OCI-LY3 (cell line): ENCODE results near the gene INSRR.

Source experiments
- H2AFZ ChIP-seq: fragments of 200-600, 300-600 bp; shearing (Covaris generic); 2 replicates; pipeline ENCODE4 v1.6.0; 2014; ENCODE audit warnings: antibody characterized with exemption, low read depth, low read length
- H3K27ac ChIP-seq: fragments of 200-600, 300-600 bp; sonication (generic); 2 replicates; pipeline ENCODE4 v1.5.1; 2014; ENCODE audit warnings: mild to moderate bottlenecking, low read length, moderate library complexity, mixed read lengths
- H3K27me3 ChIP-seq: fragments of 200-600, 300-600 bp; sonication (generic); 2 replicates; pipeline ENCODE4 v1.6.1; 2014; ENCODE audit warnings: low read depth, low read length, mixed read lengths
- H3K36me3 ChIP-seq: fragments of 200-600, 300-600 bp; sonication (generic); replicated peaks from 2 replicates; pipeline ENCODE3; 2014; ENCODE audit warnings: low read depth, low read length, mixed read lengths
- H3K4me1 ChIP-seq: fragments of 300-600, 200-600 bp; sonication (generic); 2 replicates; pipeline ENCODE4 v1.6.1; 2014; ENCODE audit warnings: low read length, mixed read lengths
- H3K4me2 ChIP-seq: fragments of 200-600, 300-600 bp; sonication (generic); 2 replicates; pipeline ENCODE4 v1.6.1; 2014; ENCODE audit warnings: low read length, mixed read lengths
- H3K4me3 ChIP-seq: fragments of 300-600, 200-600 bp; sonication (generic); 2 replicates; pipeline ENCODE4 v1.5.1; 2014; ENCODE audit warnings: antibody characterized with exemption, mild to moderate bottlenecking, low read length, moderate library complexity
- H3K79me2 ChIP-seq: fragments of 300-600, 200-600 bp; shearing (Covaris generic); 2 replicates; pipeline ENCODE4 v1.6.1; 2014; ENCODE audit warnings: mild to moderate bottlenecking, low read length, mixed read lengths
- H3K9ac ChIP-seq: fragments of 300-600, 200-600 bp; shearing (Covaris generic); 2 replicates; pipeline ENCODE4 v1.6.0; 2014; ENCODE audit warnings: mild to moderate bottlenecking, low read length, moderate library complexity
- H3K9me3 ChIP-seq: fragments of 200-600, 300-600 bp; shearing (Covaris generic); 2 replicates; pipeline ENCODE4 v1.6.1; 2014; ENCODE audit warnings: low read length, mixed read lengths; ENCODE audit not compliant: insufficient read depth
- H4K20me1 ChIP-seq: fragments of 200-600, 300-600 bp; sonication (generic); 2 replicates; pipeline ENCODE4 v1.6.1; 2016; ENCODE audit warnings: low read length, mixed read lengths; ENCODE audit not compliant: insufficient read depth
- EZH2phosphoT487 ChIP-seq: fragments of 200-600 bp; shearing (Covaris generic); IDR thresholded peaks from 2 replicates; pipeline ENCODE4 v1.6.1; 2018; ENCODE audit warnings: antibody characterized with exemption, mixed run types, low read depth
- TF ChIP-seq, protein P1 (sequence below): fragments of 200-600, 300-600 bp; sonication (generic); IDR thresholded peaks from 2 replicates; pipeline ENCODE4 v1.5.1; 2014; ENCODE audit warnings: antibody characterized with exemption, low read length, low read depth

The INSRR gene

DNA sequence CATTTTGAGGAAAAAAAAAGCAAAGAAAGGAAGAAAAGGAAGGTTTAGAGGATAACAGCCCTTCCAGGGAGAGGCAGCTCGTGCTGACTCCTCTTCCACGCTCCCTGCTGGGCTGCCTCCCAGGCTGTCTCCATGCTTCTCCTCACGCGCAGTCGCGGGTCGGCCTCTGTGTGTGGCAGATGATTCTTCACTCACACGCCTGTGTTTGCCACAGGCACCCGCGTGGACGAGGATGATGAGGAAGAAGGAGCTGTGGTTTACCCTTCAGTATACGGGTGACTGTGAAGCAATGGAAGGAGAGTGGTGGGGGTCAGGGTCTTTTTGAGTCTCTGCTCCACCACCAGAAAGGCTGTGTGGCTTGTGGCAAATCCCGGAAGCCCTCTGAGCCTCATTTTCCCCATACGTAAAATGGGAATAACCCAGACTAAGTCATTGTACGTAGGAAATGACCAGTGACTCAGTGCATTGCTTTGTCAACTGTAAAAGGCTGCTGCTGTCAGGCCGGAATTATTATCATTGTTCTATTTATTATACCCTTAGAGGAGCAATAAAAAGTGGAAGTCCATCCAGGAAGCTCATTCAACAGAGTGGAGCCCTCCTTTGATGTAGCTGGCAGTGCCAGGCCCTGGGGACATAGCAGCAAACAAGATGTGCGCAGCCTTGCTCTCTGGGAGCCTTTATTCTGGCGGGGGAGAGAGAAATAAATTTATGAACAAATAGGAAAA is 30.4 kb downstream of the INSRR start:
- Histone ChIP-seq H2AFZ (no peak overlapping the region), H3K27ac (no peak overlapping the region), H3K4me2 (no peak overlapping the region)

DNA sequence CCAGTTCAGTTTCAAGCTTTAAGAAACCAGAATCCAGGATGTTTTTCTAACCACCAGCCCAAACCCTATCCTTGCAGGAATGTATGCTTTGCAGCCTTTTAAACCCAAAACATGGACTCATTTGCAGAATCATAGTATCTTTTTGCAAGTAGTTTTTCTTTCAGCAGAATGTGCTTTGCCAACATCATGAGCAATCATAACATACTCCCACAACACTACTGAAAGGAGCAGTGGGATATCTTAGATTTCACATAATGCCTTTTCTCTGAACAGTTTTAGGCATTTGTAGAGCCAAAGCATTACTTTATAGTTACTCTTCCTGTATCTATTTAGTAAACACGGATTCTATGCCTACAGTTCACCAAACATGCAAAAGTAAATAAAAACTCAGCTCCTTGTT is 32.3 kb downstream of the INSRR start:
- TF ChIP-seq, protein P1, sequence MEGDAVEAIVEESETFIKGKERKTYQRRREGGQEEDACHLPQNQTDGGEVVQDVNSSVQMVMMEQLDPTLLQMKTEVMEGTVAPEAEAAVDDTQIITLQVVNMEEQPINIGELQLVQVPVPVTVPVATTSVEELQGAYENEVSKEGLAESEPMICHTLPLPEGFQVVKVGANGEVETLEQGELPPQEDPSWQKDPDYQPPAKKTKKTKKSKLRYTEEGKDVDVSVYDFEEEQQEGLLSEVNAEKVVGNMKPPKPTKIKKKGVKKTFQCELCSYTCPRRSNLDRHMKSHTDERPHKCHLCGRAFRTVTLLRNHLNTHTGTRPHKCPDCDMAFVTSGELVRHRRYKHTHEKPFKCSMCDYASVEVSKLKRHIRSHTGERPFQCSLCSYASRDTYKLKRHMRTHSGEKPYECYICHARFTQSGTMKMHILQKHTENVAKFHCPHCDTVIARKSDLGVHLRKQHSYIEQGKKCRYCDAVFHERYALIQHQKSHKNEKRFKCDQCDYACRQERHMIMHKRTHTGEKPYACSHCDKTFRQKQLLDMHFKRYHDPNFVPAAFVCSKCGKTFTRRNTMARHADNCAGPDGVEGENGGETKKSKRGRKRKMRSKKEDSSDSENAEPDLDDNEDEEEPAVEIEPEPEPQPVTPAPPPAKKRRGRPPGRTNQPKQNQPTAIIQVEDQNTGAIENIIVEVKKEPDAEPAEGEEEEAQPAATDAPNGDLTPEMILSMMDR: no peak
- no peak for TF ChIP-seq EZH2phosphoT487

More for the DNA sequence above, 30.4 kb downstream of the INSRR start:
- no peaks in the 10 kb centered on the region for H3K9me3 ChIP-seq
- no peaks in the 10 kb centered on the region for H3K79me2 ChIP-seq
- H3K4me3 ChIP-seq: no peak overlapping the region
- TF ChIP-seq EZH2phosphoT487: no peak
- TF ChIP-seq, protein P1: no peak
- H3K4me1 ChIP-seq: peaks cover 2% of the 10 kb centered on the region
- no peak overlapping the region for H3K9ac ChIP-seq
- H4K20me1 ChIP-seq: no peaks in the 10 kb centered on the region
- H3K36me3 ChIP-seq: no peaks in the 10 kb centered on the region
- no peaks in the 10 kb centered on the region for H3K27me3 ChIP-seq

DNA sequence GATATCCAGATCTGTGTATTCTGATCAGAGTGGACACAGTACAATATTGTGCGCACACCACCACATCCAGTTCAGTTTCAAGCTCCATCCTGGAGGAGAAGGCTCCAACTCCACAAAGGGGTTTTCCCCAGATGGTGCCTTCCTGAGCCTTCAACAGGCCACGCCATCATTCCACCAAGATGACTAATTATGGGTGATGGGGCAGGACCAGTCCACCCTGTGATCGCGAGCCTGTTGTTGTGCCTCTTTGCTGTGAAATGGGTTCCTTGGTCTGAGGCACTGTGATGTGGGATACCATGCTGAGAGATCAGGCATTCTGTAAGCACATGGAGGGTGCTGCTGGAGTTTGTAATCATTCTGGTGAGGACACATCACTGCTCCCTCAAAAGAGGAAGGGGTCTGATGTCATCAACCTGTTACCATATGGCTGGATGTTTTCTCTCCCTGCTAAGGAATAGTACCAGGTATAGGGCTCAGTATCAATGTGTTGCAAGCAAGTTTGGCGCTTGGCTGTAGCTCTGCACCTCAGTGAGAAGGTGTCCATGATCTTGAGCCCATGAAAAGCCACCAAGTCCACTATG is 35.6 kb downstream of the INSRR start:
- no peak overlapping the region for H3K27ac ChIP-seq
- H3K36me3 ChIP-seq: no peaks in the 10 kb centered on the region
- H3K79me2 ChIP-seq: no peaks in the 10 kb centered on the region
- no peaks in the 10 kb centered on the region for H4K20me1 ChIP-seq
- no peak overlapping the region for H3K4me2 ChIP-seq
- no peak overlapping the region for H3K9ac ChIP-seq
- H3K4me3 ChIP-seq: no peak overlapping the region
- no peaks in the 10 kb centered on the region for H3K27me3 ChIP-seq
- no peaks in the 10 kb centered on the region for H3K9me3 ChIP-seq
- H2AFZ ChIP-seq: no peak overlapping the region
- H3K4me1 ChIP-seq: no peaks in the 10 kb centered on the region
- TF ChIP-seq, protein P1: no peak
- no peak for TF ChIP-seq EZH2phosphoT487

More for the DNA sequence above, 32.3 kb downstream of the INSRR start:
- Histone ChIP-seq H3K4me1 (no peaks in the 10 kb centered on the region), H3K79me2 (no peaks in the 10 kb centered on the region), H3K27me3 (no peaks in the 10 kb centered on the region), H3K27ac (no peak overlapping the region), H3K4me3 (no peak overlapping the region), H3K9ac (no peak overlapping the region), H4K20me1 (no peaks in the 10 kb centered on the region), H3K36me3 (no peaks in the 10 kb centered on the region), H3K9me3 (no peaks in the 10 kb centered on the region), H2AFZ (no peak overlapping the region), H3K4me2 (no peak overlapping the region)

DNA sequence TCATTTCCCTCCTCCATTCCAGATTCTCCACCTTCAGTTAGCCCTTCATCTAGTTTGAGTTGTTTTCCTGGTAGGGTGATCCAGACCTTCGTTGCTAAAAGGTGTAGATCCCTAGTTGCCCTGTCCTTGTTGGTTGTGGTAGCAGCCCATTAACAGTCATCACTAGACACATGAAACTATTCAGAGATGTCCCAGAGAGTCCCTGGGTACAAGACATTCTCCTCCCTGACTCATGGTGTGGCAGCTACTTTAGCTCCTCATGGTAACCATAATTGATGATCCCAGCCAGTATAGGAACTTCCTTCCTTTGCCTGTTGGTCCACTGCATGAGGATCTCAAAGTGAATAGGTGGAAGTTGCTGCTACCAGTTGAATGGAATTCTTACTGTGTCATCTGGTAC is 36.2 kb downstream of the INSRR start:
- Histone ChIP-seq H4K20me1 (no peaks in the 10 kb centered on the region), H3K9ac (no peak overlapping the region), H3K27ac (no peak overlapping the region), H3K4me3 (no peak overlapping the region), H3K27me3 (no peaks in the 10 kb centered on the region), H3K9me3 (no peaks in the 10 kb centered on the region), H3K4me2 (no peak overlapping the region), H3K36me3 (no peaks in the 10 kb centered on the region), H3K79me2 (no peaks in the 10 kb centered on the region), H2AFZ (no peak overlapping the region), H3K4me1 (no peaks in the 10 kb centered on the region)
- no peak for TF ChIP-seq EZH2phosphoT487
- TF ChIP-seq, protein P1: no peak
